SK-N-SH (cell line): Measurements from ENCODE around the gene SP2. TPM values are rescaled to one million over a fixed set of nuclear protein-coding genes. Genes with fewer than 3 reads are reported as not detected.

ENCODE experiments used
- CTCF ChIA-PET: fragments of 300-600, 350-600 bp; formaldehyde crosslinking; extraction: SDS; loops from one replicate; lab custom pipeline; 2021; lab: Yijun Ruan, JAX
- POLR2A ChIA-PET: fragments of 350-600 bp; sonication (Branson Sonifier 250); formaldehyde crosslinking; extraction: SDS; loops from one replicate; lab custom pipeline; 2020; ENCODE audit warnings: antibody characterized with exemption, inconsistent platforms; lab: Yijun Ruan, JAX
- DNase-seq: peaks from one replicate; pipeline ENCODE4 v3.0.0; 2012
- H2AFZ ChIP-seq: fragments of 200-600 bp; sonication (generic); 2 replicates; pipeline ENCODE4 v1.8.1; 2016; ENCODE audit warnings: antibody characterized with exemption, mild to moderate bottlenecking, low read depth
- H3F3A ChIP-seq: fragments of 200-600 bp; sonication (generic); replicated peaks from 2 replicates; pipeline ENCODE3; 2016; ENCODE audit warnings: antibody characterized with exemption, mild to moderate bottlenecking; ENCODE audit not compliant: insufficient read depth
- H3K27ac ChIP-seq, 2 experiments: fragments of 200-500 bp in 1 of 2; fragments of 200-600 bp in 1 of 2; sonication (Bioruptor generic) in 1 of 2; sonication (generic), shearing (Covaris generic) in 1 of 2; 2 replicates each; pipeline versions ENCODE4 v1.5.1 to v1.6.1; 2014 to 2016; ENCODE audit warnings: low read depth in 2 of 2, inconsistent platforms in 1 of 2, low read length in 1 of 2, mild to moderate bottlenecking in 1 of 2, mixed read lengths in 1 of 2
- H3K27me3 ChIP-seq: fragments of 200-600 bp; sonication (generic), shearing (Covaris generic); 2 replicates; pipeline ENCODE4 v1.6.1; 2016; ENCODE audit warnings: mixed run types; ENCODE audit not compliant: insufficient read depth
- H3K36me3 ChIP-seq, 2 experiments: fragments of 200-500 bp in 1 of 2; fragments of 200-600 bp in 1 of 2; sonication (Bioruptor generic) in 1 of 2; sonication (generic) in 1 of 2; replicated peaks in 1 of 2; 2 replicates each; pipeline versions ENCODE3 to v1.5.1; 2014 to 2016; ENCODE audit warnings: low read length in 1 of 2, mild to moderate bottlenecking in 1 of 2; ENCODE audit not compliant: insufficient read depth in 2 of 2, control insufficient read depth in 1 of 2
- H3K4me1 ChIP-seq, 2 experiments: fragments of 200-500 bp in 1 of 2; fragments of 200-600 bp in 1 of 2; sonication (Bioruptor generic) in 1 of 2; sonication (generic), shearing (Covaris generic) in 1 of 2; 2 replicates each; pipeline versions ENCODE4 v1.5.1 to v1.6.1; 2014 to 2016; ENCODE audit warnings: low read depth in 1 of 2, low read length in 1 of 2, mixed run types in 1 of 2; ENCODE audit not compliant: insufficient read depth in 2 of 2, control insufficient read depth in 1 of 2
- H3K4me2 ChIP-seq: fragments of 200-600 bp; sonication (generic), shearing (Covaris generic); 2 replicates; pipeline ENCODE4 v1.6.1; 2017; ENCODE audit warnings: mixed run types
- H3K4me3 ChIP-seq, 2 experiments: fragments of 200-500 bp in 1 of 2; fragments of 200-600 bp in 1 of 2; sonication (Bioruptor generic) in 1 of 2; sonication (generic), shearing (Covaris generic) in 1 of 2; 2 replicates each; pipeline versions ENCODE4 v1.5.1 to v1.8.1; 2014 to 2016; ENCODE audit warnings: low read depth in 2 of 2, inconsistent platforms in 1 of 2, low read length in 1 of 2, mild to moderate bottlenecking in 1 of 2, mixed read lengths in 1 of 2, moderate library complexity in 1 of 2
- H3K79me2 ChIP-seq: fragments of 200-600 bp; sonication (generic); 2 replicates; pipeline ENCODE4 v1.8.1; 2017; ENCODE audit warnings: mild to moderate bottlenecking; ENCODE audit not compliant: insufficient read depth
- H3K9ac ChIP-seq: fragments of 200-600 bp; sonication (generic); 2 replicates; pipeline ENCODE4 v1.6.1; 2017; ENCODE audit warnings: mixed run types
- H3K9me2 ChIP-seq: fragments of 200-600 bp; sonication (generic); 2 replicates; pipeline ENCODE4 v1.6.1; 2017; ENCODE audit warnings: mixed run types
- H3K9me3 ChIP-seq: fragments of 200-600 bp; sonication (generic); 2 replicates; pipeline ENCODE4 v1.6.1; 2017; ENCODE audit warnings: mixed run types, mild to moderate bottlenecking, moderate library complexity
- H4K20me1 ChIP-seq: fragments of 200-600 bp; sonication (generic); 2 replicates; pipeline ENCODE4 v1.6.1; 2017; ENCODE audit warnings: mild to moderate bottlenecking, mixed run types; ENCODE audit not compliant: insufficient read depth
- CTCF ChIP-seq: fragments of 200-600 bp; sonication (generic); IDR thresholded peaks from 2 replicates; pipeline ENCODE4 v1.6.1; 2017; ENCODE audit warnings: antibody characterized with exemption, mild to moderate bottlenecking, moderate library complexity
- FOSL2 ChIP-seq: IDR thresholded peaks from 2 replicates; pipeline ENCODE4 v1.4.0; 2012; ENCODE audit warnings: low read depth, mild to moderate bottlenecking, moderate library complexity, borderline replicate concordance
- GABPA ChIP-seq: IDR thresholded peaks from 2 replicates; pipeline ENCODE4 v1.4.0; 2012; ENCODE audit warnings: low read depth, mild to moderate bottlenecking
- JUND ChIP-seq: IDR thresholded peaks from 2 replicates; pipeline ENCODE4 v1.4.0; 2012
- MXI1 ChIP-seq: IDR thresholded peaks from 2 replicates; pipeline ENCODE4 v1.6.1; 2012; ENCODE audit warnings: mild to moderate bottlenecking, low read depth, low read length, improper control_type of control experiment
- REST ChIP-seq: IDR thresholded peaks from 2 replicates; pipeline ENCODE4 v1.6.1; 2012; ENCODE audit warnings: mild to moderate bottlenecking, low read depth, low read length, moderate library complexity
- RFX5 ChIP-seq: IDR thresholded peaks from 2 replicates; pipeline ENCODE4 v1.6.1; 2012; ENCODE audit warnings: mild to moderate bottlenecking, improper control_type of control experiment, low read length
- SMC3 ChIP-seq: IDR thresholded peaks from 2 replicates; pipeline ENCODE4 v1.6.1; 2012; ENCODE audit warnings: low read depth, low read length, improper control_type of control experiment
- TAF1 ChIP-seq: IDR thresholded peaks from 2 replicates; pipeline ENCODE4 v1.6.1; 2012; ENCODE audit warnings: low read depth, mild to moderate bottlenecking, low read length, moderate library complexity, borderline replicate concordance
- TEAD4 ChIP-seq: IDR thresholded peaks from 2 replicates; pipeline ENCODE4 v1.4.0; 2012; ENCODE audit warnings: mild to moderate bottlenecking, borderline replicate concordance; ENCODE audit not compliant: insufficient read depth
- USF1 ChIP-seq: IDR thresholded peaks from 2 replicates; pipeline ENCODE4 v1.4.0; 2012; ENCODE audit warnings: low read depth, borderline replicate concordance
- USF2 ChIP-seq: fragments of 150-350 bp; IDR thresholded peaks from 2 replicates; pipeline ENCODE4 v1.6.1; 2017; ENCODE audit warnings: antibody characterized with exemption, low read length, low read depth, borderline replicate concordance
- WGBS: methylation state at CpG from one replicate; pipeline ENCODE4 v1.1.6; 2017; ENCODE audit warnings: low lambda C conversion rate; 5-methylcytosine and 5-hydroxymethylcytosine counted together
- polyA plus RNA-seq, 3 experiments: library from polyadenylated mRNA; depleted of rRNA; stranded (reverse); fragments of >200 nt; gene quantifications; 2 replicates each; pipeline ENCODE4 v1.2.3, GENCODE V29; 2012
- TF ChIP-seq, protein P1 (sequence below): IDR thresholded peaks from 2 replicates; pipeline ENCODE4 v1.4.0; 2012; ENCODE audit warnings: low read depth, borderline replicate concordance
- TF ChIP-seq, protein P2 (sequence below): IDR thresholded peaks from 2 replicates; pipeline ENCODE4; 2012

Gene SP2
- polyA plus RNA-seq, 1 of the 3 experiments (the other 2 are of a cell fraction) = 16.7 TPM

DNA sequence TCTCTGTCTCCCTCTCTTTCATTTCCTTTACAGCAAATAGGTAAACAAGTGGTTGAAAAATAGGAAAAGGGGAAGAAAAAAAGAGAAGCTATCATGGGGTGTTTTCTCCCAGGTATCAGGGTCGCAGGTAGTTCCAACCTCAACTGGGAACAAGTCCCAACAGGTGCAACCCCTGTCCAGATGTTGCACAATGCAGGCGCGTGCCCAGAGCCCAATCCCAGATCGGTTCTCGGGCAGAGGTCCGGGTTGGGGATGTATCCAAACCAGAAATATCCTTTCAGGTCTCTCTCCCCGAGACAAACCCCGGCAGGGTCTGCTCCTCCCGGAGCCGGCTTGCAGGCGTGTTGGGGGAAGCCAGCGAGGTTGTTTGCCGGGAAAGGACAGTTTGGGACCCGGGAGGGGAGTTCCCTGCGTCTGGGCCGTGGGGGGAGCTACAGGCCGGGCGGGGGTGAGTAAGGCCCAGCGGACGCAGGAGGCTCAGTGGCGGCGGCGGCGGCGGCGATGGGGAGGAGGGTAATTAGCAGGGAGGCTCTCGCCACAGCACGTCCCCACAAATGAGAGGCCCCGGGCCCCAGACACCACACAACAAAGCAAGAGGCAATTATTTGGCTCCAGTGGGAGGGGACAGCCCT lies 23.9 kb upstream of the SP2 start:
- H3K9me3 ChIP-seq = no peaks in the 10 kb centered on the region
- H3K4me3 ChIP-seq = no peak overlapping the region
- H3K9ac ChIP-seq = no peak overlapping the region
- H3K4me1 ChIP-seq = no peaks in the 10 kb centered on the region
- H3K36me3 ChIP-seq = no peaks in the 10 kb centered on the region
- no peak overlapping the region for H3K27ac ChIP-seq
- no peak overlapping the region for H3K4me2 ChIP-seq
- no peaks in the 10 kb centered on the region for H3F3A ChIP-seq
- 45% methylated on average over 29 of the region's 29 CpGs for WGBS
- TF ChIP-seq FOSL2 = no peak
- no peak for TF ChIP-seq USF1
- TF ChIP-seq RFX5 = no peak
- TF ChIP-seq SMC3 = no peak
- no peak for TF ChIP-seq TEAD4
- TF ChIP-seq, protein P1, sequence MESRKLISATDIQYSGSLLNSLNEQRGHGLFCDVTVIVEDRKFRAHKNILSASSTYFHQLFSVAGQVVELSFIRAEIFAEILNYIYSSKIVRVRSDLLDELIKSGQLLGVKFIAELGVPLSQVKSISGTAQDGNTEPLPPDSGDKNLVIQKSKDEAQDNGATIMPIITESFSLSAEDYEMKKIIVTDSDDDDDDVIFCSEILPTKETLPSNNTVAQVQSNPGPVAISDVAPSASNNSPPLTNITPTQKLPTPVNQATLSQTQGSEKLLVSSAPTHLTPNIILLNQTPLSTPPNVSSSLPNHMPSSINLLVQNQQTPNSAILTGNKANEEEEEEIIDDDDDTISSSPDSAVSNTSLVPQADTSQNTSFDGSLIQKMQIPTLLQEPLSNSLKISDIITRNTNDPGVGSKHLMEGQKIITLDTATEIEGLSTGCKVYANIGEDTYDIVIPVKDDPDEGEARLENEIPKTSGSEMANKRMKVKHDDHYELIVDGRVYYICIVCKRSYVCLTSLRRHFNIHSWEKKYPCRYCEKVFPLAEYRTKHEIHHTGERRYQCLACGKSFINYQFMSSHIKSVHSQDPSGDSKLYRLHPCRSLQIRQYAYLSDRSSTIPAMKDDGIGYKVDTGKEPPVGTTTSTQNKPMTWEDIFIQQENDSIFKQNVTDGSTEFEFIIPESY = no peak
- TF ChIP-seq MXI1 = no peak
- no peak for TF ChIP-seq TAF1
- TF ChIP-seq JUND = no peak
- ChIA-PET CTCF (interaction anchor here (0.9 to 9.4 kb wide), 9 partner anchors 10 to 31 kb away, joined by 3 to 108 read pairs (median 5); partner anchors contain the start of genes SCRN2 and SP6), POLR2A (no interaction called here)
- H2AFZ ChIP-seq = no peak overlapping the region
- no peaks in the 10 kb centered on the region for H4K20me1 ChIP-seq
- no peak for DNase-seq
- peaks cover 61% of the 10 kb centered on the region for H3K27me3 ChIP-seq
- no peaks in the 10 kb centered on the region for H3K9me2 ChIP-seq
- no peaks in the 10 kb centered on the region for H3K79me2 ChIP-seq

GRCh38 chr17:47872651-47873161 lies 23.3 kb upstream of the SP2 start:
- no peaks in the 10 kb centered on the region for H3K9me3 ChIP-seq
- H3K27ac ChIP-seq = no peak overlapping the region
- WGBS = 63% methylated on average over 15 of the region's 15 CpGs
- H3K9me2 ChIP-seq = no peaks in the 10 kb centered on the region
- no peak overlapping the region for H3K4me3 ChIP-seq
- H4K20me1 ChIP-seq = no peaks in the 10 kb centered on the region
- H3K79me2 ChIP-seq = no peaks in the 10 kb centered on the region
- H3K4me2 ChIP-seq = no peak overlapping the region
- no peak overlapping the region for H3K9ac ChIP-seq
- POLR2A ChIA-PET = interaction anchor here (1.2 kb wide), 1 partner anchor 9 kb away, joined by 3 read pairs; no protein-coding TSS in a partner anchor
- no peaks in the 10 kb centered on the region for H3K4me1 ChIP-seq
- no peaks in the 10 kb centered on the region for H3K36me3 ChIP-seq
- H3K27me3 ChIP-seq = peaks cover 67% of the 10 kb centered on the region
- no peak overlapping the region for H2AFZ ChIP-seq
- DNase-seq = no peak
- no peaks in the 10 kb centered on the region for H3F3A ChIP-seq
- CTCF ChIA-PET = interaction anchor here (1.1 to 9.4 kb wide), 7 partner anchors 11 to 32 kb away, joined by 3 to 108 read pairs (median 7); partner anchors contain the start of gene SCRN2
- TF ChIP-seq REST (no peak), USF2 (no peak), GABPA (no peak), CTCF (no peak)
- TF ChIP-seq, protein P2, sequence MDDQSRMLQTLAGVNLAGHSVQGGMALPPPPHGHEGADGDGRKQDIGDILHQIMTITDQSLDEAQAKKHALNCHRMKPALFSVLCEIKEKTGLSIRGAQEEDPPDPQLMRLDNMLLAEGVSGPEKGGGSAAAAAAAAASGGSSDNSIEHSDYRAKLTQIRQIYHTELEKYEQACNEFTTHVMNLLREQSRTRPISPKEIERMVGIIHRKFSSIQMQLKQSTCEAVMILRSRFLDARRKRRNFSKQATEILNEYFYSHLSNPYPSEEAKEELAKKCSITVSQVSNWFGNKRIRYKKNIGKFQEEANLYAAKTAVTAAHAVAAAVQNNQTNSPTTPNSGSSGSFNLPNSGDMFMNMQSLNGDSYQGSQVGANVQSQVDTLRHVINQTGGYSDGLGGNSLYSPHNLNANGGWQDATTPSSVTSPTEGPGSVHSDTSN = no peak
